Measurements from ENCODE around the gene GCK.

- TF ChIP-seq CTCF (IDR thresholded peaks at IDR 0.05) (no peak), POLR2A (IDR thresholded peaks at IDR 0.05) (no peak)
Measured at GRCh38 chr7:44150466-44150832, 38.8 kb downstream of the GCK start.
